AG04449 (cell line): ENCODE results near the gene RHEBL1.
"Not testable (repeated sequence)": the region's sequence is repeated elsewhere in the genome, so short reads cannot be mapped to it uniquely, and the experiment has no call there.

Experiments used
- CTCF ChIA-PET: fragments of 350-600 bp; formaldehyde crosslinking; extraction: SDS; loops from one replicate; lab custom pipeline; 2021; ENCODE audit warnings: antibody characterized with exemption; lab: Yijun Ruan, JAX
- POLR2A ChIA-PET: fragments of 400-600, 350-600 bp; formaldehyde crosslinking; extraction: SDS; loops from one replicate; lab custom pipeline; 2020; ENCODE audit warnings: antibody characterized with exemption, inconsistent platforms; lab: Yijun Ruan, JAX
- DNase-seq: peaks from one replicate; pipeline ENCODE4 v3.0.0-alpha.2; 2010; ENCODE audit warnings: low read depth, low spot score
- H3K4me3 ChIP-seq: 2 replicates; pipeline ENCODE4 v1.5.1; 2011; ENCODE audit warnings: low read depth, mild to moderate bottlenecking, control low read depth, low read length
- TF ChIP-seq, protein P1 (sequence below): IDR thresholded peaks from one replicate; pipeline ENCODE4 v1.5.1; 2011; ENCODE audit warnings: mild to moderate bottlenecking, moderate library complexity, low read length, control low read depth, inconsistent platforms; ENCODE audit not compliant: insufficient read depth; ENCODE audit errors: missing control alignments

The RHEBL1 gene

DNA sequence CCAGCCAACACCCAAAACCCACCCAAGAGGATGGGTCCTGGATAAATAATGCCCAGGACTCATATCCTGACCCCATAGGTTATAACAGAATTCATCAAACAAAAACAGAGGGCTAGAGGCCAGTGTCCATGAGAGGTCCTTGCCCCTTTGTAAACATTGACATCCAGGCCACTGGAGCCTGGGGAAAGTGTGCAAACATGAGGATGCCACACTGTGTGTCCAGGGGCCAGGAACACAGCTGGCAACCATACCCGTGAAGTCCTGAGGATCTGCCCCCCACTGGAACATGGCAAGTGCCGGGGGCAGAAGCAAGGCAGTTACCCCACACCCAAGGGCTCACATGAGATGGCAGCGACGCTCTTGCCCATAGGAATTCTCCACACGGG is 5.0 kb downstream of the RHEBL1 start:
- no peak overlapping the region for H3K4me3 ChIP-seq
- TF ChIP-seq, protein P1, sequence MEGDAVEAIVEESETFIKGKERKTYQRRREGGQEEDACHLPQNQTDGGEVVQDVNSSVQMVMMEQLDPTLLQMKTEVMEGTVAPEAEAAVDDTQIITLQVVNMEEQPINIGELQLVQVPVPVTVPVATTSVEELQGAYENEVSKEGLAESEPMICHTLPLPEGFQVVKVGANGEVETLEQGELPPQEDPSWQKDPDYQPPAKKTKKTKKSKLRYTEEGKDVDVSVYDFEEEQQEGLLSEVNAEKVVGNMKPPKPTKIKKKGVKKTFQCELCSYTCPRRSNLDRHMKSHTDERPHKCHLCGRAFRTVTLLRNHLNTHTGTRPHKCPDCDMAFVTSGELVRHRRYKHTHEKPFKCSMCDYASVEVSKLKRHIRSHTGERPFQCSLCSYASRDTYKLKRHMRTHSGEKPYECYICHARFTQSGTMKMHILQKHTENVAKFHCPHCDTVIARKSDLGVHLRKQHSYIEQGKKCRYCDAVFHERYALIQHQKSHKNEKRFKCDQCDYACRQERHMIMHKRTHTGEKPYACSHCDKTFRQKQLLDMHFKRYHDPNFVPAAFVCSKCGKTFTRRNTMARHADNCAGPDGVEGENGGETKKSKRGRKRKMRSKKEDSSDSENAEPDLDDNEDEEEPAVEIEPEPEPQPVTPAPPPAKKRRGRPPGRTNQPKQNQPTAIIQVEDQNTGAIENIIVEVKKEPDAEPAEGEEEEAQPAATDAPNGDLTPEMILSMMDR = no peak
- POLR2A ChIA-PET = interaction anchor here (2.0 kb wide), 1 partner anchor 66 kb away, joined by 11 read pairs; the partner anchor contains the start of gene TUBA1B
- CTCF ChIA-PET = interaction anchor here (0.7 to 20.8 kb wide), 37 partner anchors 9 to 450 kb away, joined by 3 to 372 read pairs (median 7); partner anchors contain the start of genes DHH, LMBR1L, PRPH and TUBA1B
- no peak for DNase-seq

DNA sequence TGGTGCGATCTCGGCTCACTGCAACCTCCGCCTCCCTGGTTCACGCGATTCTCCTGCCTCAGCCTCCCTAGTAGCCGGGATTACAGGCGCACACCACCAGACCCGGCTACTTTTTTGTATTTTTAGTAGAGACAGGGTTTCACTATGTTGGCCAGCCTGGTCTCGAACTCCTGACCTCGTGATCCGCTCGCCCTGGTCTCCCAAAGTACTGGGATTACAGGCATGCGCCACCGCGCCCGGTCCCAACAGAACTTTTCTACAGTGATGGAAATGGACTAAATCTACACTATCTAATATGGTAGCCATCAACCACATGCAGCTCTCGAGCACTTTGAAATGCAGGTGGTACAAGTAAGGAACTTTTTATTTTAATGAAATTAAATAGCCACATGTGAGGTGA is 7.9 kb downstream of the RHEBL1 start:
- POLR2A ChIA-PET = interaction anchor here (0.7 kb wide), 1 partner anchor 69 kb away, joined by 3 read pairs; the partner anchor contains the start of gene TUBA1B
- not testable (repeated sequence) for H3K4me3 ChIP-seq, DNase-seq
- CTCF ChIA-PET = interaction anchor here (0.6 to 20.8 kb wide), 11 partner anchors 12 to 173 kb away, joined by 3 to 372 read pairs (median 41); partner anchors contain the start of genes DHH and TUBA1B

DNA sequence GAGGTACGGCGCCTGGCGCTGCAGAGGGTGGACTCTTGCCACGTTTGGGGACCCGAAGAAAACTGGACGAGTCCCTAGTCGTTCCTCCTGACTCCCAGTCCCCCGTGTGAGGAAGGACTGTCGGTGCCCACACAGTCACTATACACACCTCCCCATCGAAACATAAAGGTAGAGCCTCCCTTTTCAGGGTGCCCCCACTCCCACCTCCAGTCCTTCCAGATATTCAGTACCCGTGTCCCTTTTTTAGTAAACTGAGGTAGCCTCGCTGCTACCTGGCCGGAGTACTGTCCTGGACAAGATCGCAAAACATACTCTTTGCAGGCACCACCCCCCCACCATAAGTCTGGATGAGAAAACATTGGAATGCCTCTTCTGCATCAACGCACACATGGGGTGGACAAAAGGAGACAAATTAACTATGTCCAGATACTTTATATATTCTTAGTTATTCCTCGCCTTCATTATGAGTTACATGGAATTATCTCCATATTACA is 8.6 kb downstream of the RHEBL1 start:
- DNase-seq = no peak
- peak overlapping the region; percentile 84 for H3K4me3 ChIP-seq
- CTCF ChIA-PET = interaction anchor here (0.6 to 20.8 kb wide), 6 partner anchors 8 to 70 kb away, joined by 3 to 372 read pairs (median 24); partner anchors contain the start of genes DHH, RHEBL1 and TUBA1B
- TF ChIP-seq, protein P1 = no peak
- POLR2A ChIA-PET = interaction anchor here (0.7 kb wide), 1 partner anchor 70 kb away, joined by 3 read pairs; the partner anchor contains the start of gene TUBA1B

DNA sequence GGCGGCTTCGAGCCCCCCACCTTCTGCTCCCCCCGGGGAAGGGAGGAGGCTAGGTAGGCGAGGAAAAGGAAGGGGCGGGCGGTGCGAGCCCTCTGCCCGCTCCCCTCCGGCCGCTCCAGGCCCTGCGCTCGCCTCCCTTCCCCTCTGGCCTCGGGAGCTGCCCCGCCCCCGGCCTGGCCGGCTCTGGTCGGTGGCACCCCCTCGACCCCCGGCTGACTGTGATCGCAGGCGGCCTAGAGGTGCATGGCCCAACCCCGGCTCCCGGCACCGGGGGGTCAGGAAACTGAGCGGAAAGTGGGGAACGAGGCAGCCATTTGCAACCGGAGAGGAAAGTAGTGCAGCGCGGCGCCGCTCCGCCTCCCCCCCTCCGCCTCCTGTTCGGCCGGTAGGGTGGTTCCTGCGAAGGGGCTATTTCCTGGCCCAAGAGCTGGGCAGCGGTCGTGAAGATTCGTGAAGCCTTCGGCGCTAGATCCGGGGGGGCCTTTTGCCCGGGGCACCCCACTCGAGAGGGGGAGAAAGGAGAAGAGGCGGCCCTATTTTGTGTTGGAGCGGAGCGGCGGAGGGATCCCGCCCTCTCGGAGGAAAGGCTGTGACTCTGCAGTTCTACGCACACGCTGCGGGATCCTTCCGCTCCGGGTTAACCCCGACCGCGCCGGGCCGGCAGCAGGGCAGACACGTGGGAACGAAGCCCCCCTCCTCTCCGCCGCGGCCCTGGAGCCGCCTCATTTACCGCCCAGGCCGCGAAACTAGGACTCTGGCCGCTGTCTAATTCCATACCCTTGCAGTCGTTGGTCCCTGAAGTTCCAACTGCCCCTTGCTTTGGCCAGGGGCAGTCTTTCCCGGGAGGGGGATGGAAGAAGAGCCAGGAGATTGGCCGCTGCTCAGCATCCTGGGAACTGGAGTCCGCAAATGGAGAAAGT is 9.3 kb downstream of the RHEBL1 start, which contains the start of gene KMT2D:
TSS of gene KMT2D (minus strand) at position 558 of the 920 bp plus-strand sequence. CDS start 5,470 bp downstream, outside the sequence.
- DNase-seq = peak; percentile 78
- TF ChIP-seq, protein P1 = peak; percentile 21
- ChIA-PET POLR2A (no interaction called here), CTCF (interaction anchor here (0.7 to 2.1 kb wide), 4 partner anchors 9 to 34 kb away, joined by 3 to 8 read pairs (median 5); partner anchors contain the start of genes DHH and RHEBL1)
- peak within 1 kb of the TSS; percentile 84 for H3K4me3 ChIP-seq

DNA sequence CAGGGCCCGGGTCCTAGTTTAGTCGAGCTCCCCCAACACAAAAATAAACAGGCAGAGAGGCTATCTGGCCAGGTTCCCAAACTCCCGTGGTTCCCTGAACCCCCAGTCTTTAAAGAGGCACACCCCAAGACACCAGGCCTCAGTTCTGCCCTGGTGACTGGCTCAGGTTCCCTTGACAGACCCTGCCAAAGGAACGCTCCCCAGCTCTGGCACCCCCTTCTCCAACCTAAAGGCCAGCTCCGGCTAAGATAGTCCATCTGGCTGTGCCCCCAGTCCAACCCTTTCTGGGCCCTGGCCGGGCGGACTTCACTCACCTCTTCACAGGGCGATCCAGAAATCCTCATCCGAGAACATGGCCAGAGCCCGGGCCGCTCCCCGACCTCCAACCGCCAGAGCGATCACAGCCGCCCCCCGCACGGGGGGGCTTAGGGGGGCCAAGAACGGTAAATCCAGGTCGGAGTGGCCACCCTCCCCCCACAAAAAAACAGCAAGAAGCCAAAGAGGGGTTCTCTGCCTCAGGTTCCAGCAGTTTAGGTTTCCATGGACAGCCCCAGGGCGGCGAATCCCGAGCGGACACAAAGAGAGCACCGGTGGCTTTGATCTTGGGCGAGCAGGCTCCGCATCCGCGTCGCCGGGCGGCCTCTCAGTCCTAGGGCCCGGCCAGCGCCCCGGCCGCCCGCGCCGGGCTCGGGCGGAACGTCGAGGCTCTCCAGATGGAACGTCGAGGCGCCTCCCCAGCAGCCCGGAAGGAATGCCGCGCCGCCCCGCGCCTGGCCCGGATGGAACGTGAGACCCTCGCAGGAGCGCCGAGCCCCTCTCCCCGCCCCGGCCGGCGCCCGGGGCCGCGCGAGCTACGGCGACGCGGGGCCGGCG is 10.2 kb downstream of the RHEBL1 start:
- TF ChIP-seq, protein P1 = no peak
- ChIA-PET POLR2A (interaction anchor here (1.1 to 2.0 kb wide), 2 partner anchors 10 to 71 kb away, joined by 3 to 8 read pairs; partner anchors contain the start of genes RHEBL1 and TUBA1B), CTCF (interaction anchor here (0.7 to 6.4 kb wide), 11 partner anchors 9 to 62 kb away, joined by 3 to 48 read pairs (median 4); partner anchors contain the start of genes DHH and RHEBL1)
- DNase-seq = no peak
- H3K4me3 ChIP-seq = peak overlapping the region; percentile 84

DNA sequence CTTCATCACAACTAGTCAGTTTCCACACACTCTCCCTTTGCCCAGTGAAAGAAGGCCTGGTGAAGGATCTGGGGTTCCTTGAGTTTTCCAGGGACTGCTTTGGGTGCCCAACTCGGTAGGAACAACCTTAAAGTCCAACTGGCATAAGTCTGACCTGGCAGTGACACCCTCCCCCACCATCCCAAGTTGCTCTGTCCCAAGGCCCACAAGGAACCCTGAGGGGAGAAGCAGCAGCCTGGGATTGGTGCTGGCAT is 10.8 kb downstream of the RHEBL1 start:
- POLR2A ChIA-PET = interaction anchor here (1.1 to 2.0 kb wide), 3 partner anchors 11 to 72 kb away, joined by 3 to 8 read pairs (median 3); partner anchors contain the start of genes RHEBL1 and TUBA1B
- H3K4me3 ChIP-seq = peak overlapping the region; percentile 84
- TF ChIP-seq, protein P1 = no peak
- DNase-seq = no peak
- CTCF ChIA-PET = interaction anchor here (0.9 to 6.4 kb wide), 11 partner anchors 8 to 174 kb away, joined by 3 to 48 read pairs (median 5); partner anchors contain the start of gene RHEBL1
